K562 (cell line): Measurements from ENCODE around the gene SLC39A13. TPM values are rescaled to one million over a fixed set of nuclear protein-coding genes. Genes with fewer than 3 reads are reported as not detected.
A peak's percentile ranks its signal among the peaks of the same experiment; 100 is the strongest.

Experiments used
- ATAC-seq: fragments of 200-7000 bp; cut with Tn5 transposase; 3 replicates; pipeline ENCODE4 v1.9.1; 2020; ENCODE audit warnings: moderate library complexity
- BruUV-seq: library from RNA; stranded (reverse); fragments of 400-500 nt; replicated peaks from 2 replicates; lab custom pipeline; 2021; lab: Mats Ljungman, UMichigan
- CTCF ChIA-PET: fragments of 300-600 bp; formaldehyde crosslinking; extraction: SDS; loops from one replicate; lab custom pipeline; 2021; ENCODE audit warnings: low intra/inter-chr PET ratio; lab: Yijun Ruan, JAX
- POLR2A ChIA-PET: fragments of 300-600, 350-650 bp; sonication (Branson Sonifier 250); formaldehyde crosslinking; extraction: SDS; loops from one replicate; lab custom pipeline; 2021; ENCODE audit warnings: antibody characterized with exemption, inconsistent platforms; lab: Yijun Ruan, JAX
- DNase-seq, 4 experiments: peaks; one replicate each; pipeline versions ENCODE4 v3.0.0 to v3.0.0-alpha.2; 2011 to 2018; ENCODE audit warnings: low spot score in 3 of 4, mixed read lengths in 3 of 4; ENCODE audit errors: extremely low read depth in 1 of 4
- FAIRE-seq: peaks from 2 replicates; lab custom pipeline; 2011; peaks lifted over from hg19 to GRCh38; lab: Jason Lieb, UNC
- H2AFZ ChIP-seq: 2 replicates; pipeline ENCODE4 v1.6.0; 2011; ENCODE audit warnings: low read depth, low read length, control low read depth, inconsistent platforms
- H3K27ac ChIP-seq: fragments of 200-600 bp; 3 replicates; pipeline ENCODE4 v1.8.0; 2011; ENCODE audit warnings: low read depth, mild to moderate bottlenecking, control low read depth, inconsistent platforms, low read length, moderate library complexity, mixed read lengths; ENCODE audit errors: extremely low read depth
- H3K27me3 ChIP-seq, 2 experiments: fragments of 300-600 bp in 1 of 2; 2 replicates in 1 of 2; 3 replicates in 1 of 2; pipeline versions ENCODE4 v1.6.0 to v1.8.0; 2011; ENCODE audit warnings: inconsistent platforms in 2 of 2, low read length in 2 of 2, mild to moderate bottlenecking in 1 of 2, mixed read lengths in 1 of 2, moderate library complexity in 1 of 2; ENCODE audit not compliant: control insufficient read depth in 2 of 2, insufficient read depth in 2 of 2
- H3K36me3 ChIP-seq: fragments of 300-600 bp; 3 replicates; pipeline ENCODE4 v1.8.0; 2011; ENCODE audit warnings: mild to moderate bottlenecking, low read length, inconsistent platforms; ENCODE audit not compliant: control insufficient read depth, insufficient read depth
- H3K4me1 ChIP-seq, 2 experiments: fragments of 200-600 bp in 1 of 2; replicated peaks in 1 of 2; 2 replicates in 1 of 2; 3 replicates in 1 of 2; pipeline versions ENCODE4 v1.5.1 to v1.8.0; 2011; ENCODE audit warnings: inconsistent platforms in 2 of 2, low read length in 2 of 2, mild to moderate bottlenecking in 1 of 2, mixed read lengths in 1 of 2, moderate library complexity in 1 of 2; ENCODE audit not compliant: control insufficient read depth in 2 of 2, insufficient read depth in 2 of 2
- H3K4me2 ChIP-seq: 2 replicates; pipeline ENCODE4 v1.6.1; 2011; ENCODE audit warnings: low read length, control low read depth, inconsistent platforms, mixed read lengths; ENCODE audit not compliant: insufficient read depth
- H3K4me3 ChIP-seq: fragments of 200-600 bp; sonication (generic), shearing (Covaris generic); 2 replicates; pipeline ENCODE4 v1.5.1; 2016; ENCODE audit warnings: control low read depth, inconsistent platforms
- H3K79me2 ChIP-seq: fragments of 200-600 bp; 3 replicates; pipeline ENCODE4 v1.8.0; 2011; ENCODE audit warnings: low read length, inconsistent platforms; ENCODE audit not compliant: control insufficient read depth, insufficient read depth
- H3K9ac ChIP-seq, 2 experiments: 2 replicates each; pipeline versions ENCODE4 v1.6.0 to v1.6.1; 2011; ENCODE audit warnings: low read depth in 2 of 2, low read length in 2 of 2, control low read depth in 1 of 2, inconsistent platforms in 1 of 2, mild to moderate bottlenecking in 1 of 2, mixed read lengths in 1 of 2; ENCODE audit not compliant: insufficient read depth in 1 of 2
- H3K9me1 ChIP-seq: one replicate; pipeline ENCODE4 v1.6.0; 2011; ENCODE audit warnings: inconsistent platforms, mild to moderate bottlenecking, low read length, moderate library complexity; ENCODE audit not compliant: control insufficient read depth, insufficient read depth
- H3K9me3 ChIP-seq: replicated peaks from 2 replicates; pipeline ENCODE4 v1.5.1; 2011; ENCODE audit warnings: low read depth, low read length, inconsistent platforms; ENCODE audit not compliant: control insufficient read depth, insufficient read depth
- H4K20me1 ChIP-seq: replicated peaks from 2 replicates; pipeline ENCODE4 v1.6.1; 2011; ENCODE audit warnings: low read length, inconsistent platforms, mixed read lengths; ENCODE audit not compliant: control insufficient read depth, insufficient read depth
- CGGBP1 ChIP-seq: fragments of 250-450 bp; sonication (Bioruptor Pico); IDR thresholded peaks from 2 replicates; pipeline ENCODE4 v1.9.0; 2021; ENCODE audit warnings: mild to moderate bottlenecking
- CREM ChIP-seq: IDR thresholded peaks from 2 replicates; pipeline ENCODE4 v1.6.1; 2014; ENCODE audit warnings: antibody characterized with exemption, low read depth
- DACH1 ChIP-seq: fragments of 450-650 bp; IDR thresholded peaks from 2 replicates; pipeline ENCODE4 v1.6.1; 2018; ENCODE audit not compliant: partially characterized antibody
- HDGF ChIP-seq: fragments of 450-650 bp; IDR thresholded peaks from 2 replicates; pipeline ENCODE4 v1.6.1; 2016
- HNRNPUL1 ChIP-seq: fragments of 200-400 bp; formaldehyde crosslinking; IDR thresholded peaks from 2 replicates; pipeline ENCODE4 v1.6.1; 2017; ENCODE audit warnings: low read length
- KDM2B ChIP-seq: fragments of 250-450 bp; sonication (Bioruptor Pico); IDR thresholded peaks from 2 replicates; pipeline ENCODE4 v1.8.0; 2021; ENCODE audit warnings: mild to moderate bottlenecking, moderate library complexity
- NFATC3 ChIP-seq: fragments of 450-650 bp; IDR thresholded peaks from 2 replicates; pipeline ENCODE4 v1.6.1; 2017; ENCODE audit warnings: mild to moderate bottlenecking
- NRF1 ChIP-seq, 2 experiments: fragments of 450-650 bp; IDR thresholded peaks in 1 of 2; conservative IDR thresholded peaks in 1 of 2; 2 replicates each; pipeline ENCODE4 v1.6.1; 2014; ENCODE audit warnings: mild to moderate bottlenecking in 2 of 2
- RAD21 ChIP-seq, 2 experiments: fragments of 250-450 bp in 1 of 2; fragments of 450-650 bp in 1 of 2; sonication (Bioruptor Pico) in 1 of 2; formaldehyde crosslinking in 1 of 2; IDR thresholded peaks in 1 of 2; conservative IDR thresholded peaks in 1 of 2; 2 replicates each; pipeline versions ENCODE4 v1.4.0 to v1.8.0; 2020 to 2022; ENCODE audit warnings: mild to moderate bottlenecking in 2 of 2, moderate library complexity in 1 of 2
- RBM14 ChIP-seq: fragments of 200-400 bp; formaldehyde crosslinking; IDR thresholded peaks from 2 replicates; pipeline ENCODE4 v1.6.1; 2018; ENCODE audit warnings: low read depth, mild to moderate bottlenecking, low read length, moderate library complexity, borderline replicate concordance; ENCODE audit not compliant: insufficient read depth
- TFAP4 ChIP-seq: sonication (generic); formaldehyde crosslinking; IDR thresholded peaks from 2 replicates; pipeline ENCODE4 v1.8.0; 2022; ENCODE audit warnings: missing genetic modification reagents, mild to moderate bottlenecking, moderate library complexity, borderline replicate concordance
- VEZF1 ChIP-seq: fragments of 200-800 bp; sonication (Bioruptor generic); IDR thresholded peaks from 2 replicates; pipeline ENCODE4 v1.6.1; 2017; ENCODE audit warnings: missing genetic modification characterization, missing compliant biosample characterization
- XRCC5 ChIP-seq: fragments of 200-400 bp; formaldehyde crosslinking; IDR thresholded peaks from 2 replicates; pipeline ENCODE4 v1.6.1; 2017; ENCODE audit warnings: low read depth, mild to moderate bottlenecking, low read length
- ZBED1 ChIP-seq: IDR thresholded peaks from 2 replicates; pipeline ENCODE4 v1.6.1; 2014
- ZBTB17 ChIP-seq: fragments of 450-650 bp; formaldehyde crosslinking; IDR thresholded peaks from 2 replicates; pipeline ENCODE4 v1.4.0; 2020; ENCODE audit warnings: mild to moderate bottlenecking
- ZFP91 ChIP-seq: sonication (generic); formaldehyde crosslinking; IDR thresholded peaks from 2 replicates; pipeline ENCODE4 v1.8.0; 2022; ENCODE audit warnings: mild to moderate bottlenecking, missing genetic modification reagents
- ZNF24 ChIP-seq: fragments of 450-650 bp; IDR thresholded peaks from 2 replicates; pipeline ENCODE4 v1.6.1; 2016
- ZNF57 ChIP-seq: fragments of 450-650 bp; formaldehyde crosslinking; IDR thresholded peaks from 2 replicates; pipeline ENCODE4 v1.4.0; 2020; ENCODE audit warnings: mild to moderate bottlenecking, moderate library complexity
- WGBS: fragments of 100-300 bp; shearing (Covaris generic); methylation state at CpG from one replicate; pipeline ENCODE4 v1.1.6; 2016; ENCODE audit warnings: low coverage, mixed read lengths; ENCODE audit not compliant: insufficient coverage; ENCODE audit errors: missing lambda C conversion rate; 5-methylcytosine and 5-hydroxymethylcytosine counted together
- in situ Hi-C: fragments of 300-500 bp; cut with MboI; formaldehyde crosslinking; loops from 4 replicates; pipeline ENCODE4 v1.15.0; 2018; ENCODE audit warnings: inconsistent platforms, mixed read lengths
- intact Hi-C: fragments of 100-400 bp; cut with micrococcal nuclease; formaldehyde crosslinking; loops from 2 replicates; pipeline ENCODE4 v1.14.2; 2022
- polyA plus RNA-seq, 8 experiments: library from polyadenylated mRNA; depleted of rRNA in 4 of 8; stranded (reverse) in 5 of 8; unstranded in 3 of 8; fragments of >200 nt; fragmentation: Nextera tagmentation in 2 of 8; fragmentation: Illumina TruSeq in 1 of 8; extraction: Ambion mirVana in 2 of 8; extraction: Trizol in 1 of 8; gene quantifications; 2 replicates each; pipeline versions ENCODE4 v1.2.1 to v1.2.3, GENCODE V29; 2011 to 2014; ENCODE audit warnings: inconsistent platforms in 1 of 8, missing spikeins in 1 of 8
- total RNA-seq, 7 experiments: library from RNA; depleted of rRNA in 6 of 7; stranded (reverse); fragments of >200 nt in 6 of 7; fragmentation: Illumina TruSeq in 2 of 7; extraction: Trizol in 2 of 7; gene quantifications; 2 replicates each; pipeline versions ENCODE4 v1.2.1 to v1.2.3, GENCODE V29; 2011 to 2021; ENCODE audit warnings: low replicate concordance in 1 of 7

The SLC39A13 gene
- total and polyA plus RNA-seq, 9 of the 15 experiments (the other 6 are each of a cell fraction or from before 2014, with no cell fraction given), result 0.17 to 15.9 (median 3.2) TPM

GRCh38 chr11:47411884-47412746 lies 3.7 kb downstream of the SLC39A13 start:
- in situ Hi-C loops, result no loop called here
- H4K20me1 ChIP-seq, result no peaks in the 10 kb centered on the region
- 0 out of 2 replicates have a peak, but pooled peaks have one; percentile 14 for TF ChIP-seq CREM
- no peak for TF ChIP-seq RBM14
- no peak for TF ChIP-seq ZBED1
- peak; percentile 95 for TF ChIP-seq TFAP4 (CRISPR knock-in tag)
- peak; percentile 32 to 58 for TF ChIP-seq RAD21 (CRISPR knock-in tag; conservative IDR thresholded peaks at IDR 0.05 in 1 of 2, IDR thresholded peaks at IDR 0.05 in 1 of 2)
- TF ChIP-seq VEZF1 (CRISPR knock-in tag), result peak; percentile 21; the same call in 1 of the 2 replicates
- TF ChIP-seq ZNF24, result no peak
- no peak for TF ChIP-seq KDM2B (CRISPR knock-in tag)
- peak; percentile 88 for TF ChIP-seq XRCC5
- no peak for TF ChIP-seq NRF1 (conservative IDR thresholded peaks at IDR 0.05 in 1 of 2, IDR thresholded peaks at IDR 0.05 in 1 of 2)
- TF ChIP-seq ZFP91 (CRISPR knock-in tag), result no peak
- no peak for TF ChIP-seq HNRNPUL1
- no peak for TF ChIP-seq ZBTB17 (CRISPR knock-in tag)
- peak; percentile 14 for TF ChIP-seq DACH1
- TF ChIP-seq HDGF, result no peak
- TF ChIP-seq CGGBP1 (CRISPR knock-in tag), result no peak
- TF ChIP-seq ZNF57, result no peak
- no peak for TF ChIP-seq NFATC3

More at GRCh38 chr11:47411884-47412746, 3.7 kb downstream of the SLC39A13 start:
- H3K79me2 ChIP-seq, result peaks cover 7% of the 10 kb centered on the region; the same call in 2 of the 3 replicates
- no peaks in the 10 kb centered on the region for H3K27me3 ChIP-seq
- ATAC-seq (peak; percentile 28), DNase-seq (peak; percentile 51 to 67 (median 56)), FAIRE-seq (peak; percentile 73)
- peaks cover 10% of the 10 kb centered on the region for H3K9me1 ChIP-seq
- WGBS, result 58% methylated on average over 11 of the region's 12 CpGs
- no peak overlapping the region for H3K4me3 ChIP-seq
- CTCF ChIA-PET, result interaction anchor here (0.6 kb wide), 1 partner anchor 178 kb away, joined by 4 read pairs; no protein-coding TSS in a partner anchor
- H3K4me2 ChIP-seq, result no peak overlapping the region
- no peaks in the 10 kb centered on the region; the same call in 2 of the 3 replicates for H3K36me3 ChIP-seq
- no peak overlapping the region for H3K27ac ChIP-seq
- H3K9me3 ChIP-seq, result no peaks in the 10 kb centered on the region
- POLR2A ChIA-PET, result interaction anchor here (0.6 to 1.7 kb wide), 6 partner anchors 11 to 170 kb away, joined by 3 to 6 read pairs (median 4); partner anchors contain the start of genes ACP2 and PSMC3
- H3K4me1 ChIP-seq, result peaks cover 12 to 70% of the 10 kb centered on the region in 2 experiments; a peak in 4 of 5 replicates
- intact Hi-C loops, result loop anchor here (2.0 kb wide), 1 partner anchor 205 kb away; no protein-coding TSS in a partner anchor
- no peak overlapping the region for H2AFZ ChIP-seq
- BruUV-seq, result no TSS peak
- no peak overlapping the region for H3K9ac ChIP-seq
